ENCODE data around the gene DSEL. TPM values are rescaled to one million over a fixed set of nuclear protein-coding genes. Genes with fewer than 3 reads are reported as not detected.

DSEL gene
- total and polyA plus RNA-seq, 10 donors: 0.22 to 8.0 (median 4.7) TPM

- H3K36me3 ChIP-seq: no peaks in the 10 kb centered on the region
- no peak overlapping the region for H3K4me3 ChIP-seq
- TF ChIP-seq CTCF (IDR thresholded peaks at IDR 0.05 in 8 of 11, conservative IDR thresholded peaks at IDR 0.05 in 3 of 11) (no peak), POLR2A (IDR thresholded peaks at IDR 0.05) (no peak), POLR2AphosphoS5 (IDR thresholded peaks at IDR 0.05) (no peak)
- H3K27ac ChIP-seq: no peak overlapping the region
- no peak for DNase-seq
- H3K4me1 ChIP-seq: no peaks in the 10 kb centered on the region
- H3K27me3 ChIP-seq (replicated peaks in 1 of 7): no peaks in the 10 kb centered on the region
- 92 to 98% (median 96%) methylated on average over 2 of the region's 2 CpGs for WGBS, 5 donors
- intact Hi-C loops (cut with DNase I; ENCODE audit: low total_unique reads): no loop called here
- no peaks in the 10 kb centered on the region for H3K9me3 ChIP-seq
Measured at GRCh38 chr18:67508146-67508545, 8.4 kb downstream of the DSEL start.

- Histone ChIP-seq H3K4me3 (no peak overlapping the region), H3K27me3 (replicated peaks in 1 of 7) (no peaks in the 10 kb centered on the region), H3K4me1 (no peaks in the 10 kb centered on the region), H3K27ac (no peak overlapping the region), H3K36me3 (no peaks in the 10 kb centered on the region), H3K9me3 (no peaks in the 10 kb centered on the region)
- intact Hi-C loops (cut with DNase I; ENCODE audit: low total_unique reads): no loop called here
- TF ChIP-seq POLR2A (IDR thresholded peaks at IDR 0.05) (no peak), CTCF (IDR thresholded peaks at IDR 0.05 in 8 of 11, conservative IDR thresholded peaks at IDR 0.05 in 3 of 11) (no peak), POLR2AphosphoS5 (IDR thresholded peaks at IDR 0.05) (no peak)
- WGBS, 5 donors: 83 to 96% (median 88%) methylated on average over 1 of the region's 1 CpG
- no peak for DNase-seq
Measured at GRCh38 chr18:67504739-67505138, 11.8 kb downstream of the DSEL start.

- intact Hi-C loops (cut with DNase I; ENCODE audit: low total_unique reads): no loop called here
- WGBS, 5 donors: 71 to 88% (median 74%) methylated on average over 3 of the region's 3 CpGs
- TF ChIP-seq POLR2AphosphoS5 (IDR thresholded peaks at IDR 0.05) (no peak), POLR2A (IDR thresholded peaks at IDR 0.05) (no peak), CTCF (IDR thresholded peaks at IDR 0.05 in 8 of 11, conservative IDR thresholded peaks at IDR 0.05 in 3 of 11) (no peak)
- Histone ChIP-seq H3K9me3 (peaks cover 0 to 8% (median 0%) of the 10 kb centered on the region in 8 donors), H3K4me1 (no peaks in the 10 kb centered on the region), H3K27me3 (replicated peaks in 1 of 7) (no peaks in the 10 kb centered on the region), H3K27ac (no peak overlapping the region), H3K36me3 (no peaks in the 10 kb centered on the region), H3K4me3 (no peak overlapping the region)
- no peak for DNase-seq
Measured at GRCh38 chr18:67500522-67501205, 15.9 kb downstream of the DSEL start.

GRCh38 chr18:67496469-67496868 is 20.1 kb downstream of the DSEL start:
- WGBS, 5 donors: 63 to 75% (median 73%) methylated on average over 4 of the region's 4 CpGs
- Histone ChIP-seq H3K36me3 (no peaks in the 10 kb centered on the region), H3K27ac (no peak overlapping the region), H3K4me1 (no peaks in the 10 kb centered on the region), H3K9me3 (peaks cover 0 to 8% (median 0%) of the 10 kb centered on the region in 8 donors), H3K4me3 (no peak overlapping the region), H3K27me3 (replicated peaks in 1 of 7) (no peaks in the 10 kb centered on the region)
- TF ChIP-seq CTCF (IDR thresholded peaks at IDR 0.05 in 8 of 11, conservative IDR thresholded peaks at IDR 0.05 in 3 of 11) (no peak), POLR2A (IDR thresholded peaks at IDR 0.05) (no peak)
- intact Hi-C loops (cut with DNase I; ENCODE audit: low total_unique reads): no loop called here
- no peak for DNase-seq

All from spleen (tissue), 11 donors.